NCI-H1417 treated with DMSO at 0.1 percent for 48 hours (cell line): ENCODE data around the gene GRB2.
"Not testable (repeated sequence)": the region's sequence is repeated elsewhere in the genome, so short reads cannot be mapped to it uniquely, and the experiment has no call there.

Source experiments
- DNase-seq: peaks from one replicate; lab custom pipeline; 2025; lab: John Stamatoyannopoulos, UW

Gene GRB2

GRCh38 chr17:75318211-75318610, 87.3 kb downstream of the GRB2 start:
- no peak for DNase-seq

GRCh38 chr17:75317671-75318070, 87.8 kb downstream of the GRB2 start:
- DNase-seq, result no peak

DNA sequence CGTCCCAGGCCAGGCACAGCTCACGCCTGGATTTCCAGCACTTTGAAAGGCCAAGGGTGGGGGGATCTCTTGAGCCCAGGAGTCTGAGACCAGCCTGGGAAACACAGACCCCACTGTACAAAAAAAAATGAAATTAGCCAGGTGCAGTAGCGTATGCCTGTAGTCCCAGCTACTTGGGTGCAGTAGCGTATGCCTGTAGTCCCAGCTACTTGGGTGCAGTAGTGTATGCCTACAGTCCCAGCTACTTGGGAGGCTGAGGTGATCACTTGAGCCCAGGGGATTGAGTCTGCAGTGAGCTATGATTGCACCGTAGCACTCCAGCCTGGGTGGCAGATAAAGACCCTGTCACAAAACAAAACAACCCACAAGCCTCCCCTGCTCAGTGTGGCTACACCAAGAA, 89.2 kb downstream of the GRB2 start:
- DNase-seq, result no peak

DNA sequence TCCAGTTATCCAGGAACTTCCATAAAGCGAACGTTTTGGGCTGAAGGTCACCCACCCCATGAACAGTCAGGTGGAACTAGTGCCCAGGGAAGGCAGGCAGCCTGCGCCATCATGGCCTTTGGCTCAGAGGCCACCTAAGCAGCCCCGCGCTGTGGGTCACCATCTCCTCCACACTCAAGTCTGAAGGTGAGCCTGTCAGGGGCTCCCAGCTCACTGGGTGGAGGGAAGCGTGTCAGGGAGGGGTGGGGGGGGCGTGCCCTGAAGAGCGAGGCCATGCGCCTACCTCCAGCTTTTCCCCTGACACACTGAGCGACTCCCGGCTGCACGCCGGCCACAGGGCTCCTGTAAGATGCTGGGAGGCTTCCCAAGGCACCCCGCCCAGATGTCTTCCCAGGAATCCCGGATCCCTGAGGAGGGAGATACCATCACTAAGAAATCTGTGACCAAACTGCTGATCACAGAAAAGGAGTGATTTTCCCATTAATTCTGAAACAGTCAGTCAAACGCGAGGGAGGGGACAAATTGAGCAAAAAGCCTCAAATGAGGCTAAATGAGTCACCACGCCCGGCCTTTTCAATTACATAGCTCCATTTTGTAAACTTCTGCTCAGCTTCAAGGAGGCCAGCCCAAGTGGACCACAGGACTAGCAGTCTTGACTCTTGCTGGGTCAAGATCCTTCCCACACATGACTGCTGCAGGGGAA, 89.8 kb downstream of the GRB2 start:
- DNase-seq, result no peak

DNA sequence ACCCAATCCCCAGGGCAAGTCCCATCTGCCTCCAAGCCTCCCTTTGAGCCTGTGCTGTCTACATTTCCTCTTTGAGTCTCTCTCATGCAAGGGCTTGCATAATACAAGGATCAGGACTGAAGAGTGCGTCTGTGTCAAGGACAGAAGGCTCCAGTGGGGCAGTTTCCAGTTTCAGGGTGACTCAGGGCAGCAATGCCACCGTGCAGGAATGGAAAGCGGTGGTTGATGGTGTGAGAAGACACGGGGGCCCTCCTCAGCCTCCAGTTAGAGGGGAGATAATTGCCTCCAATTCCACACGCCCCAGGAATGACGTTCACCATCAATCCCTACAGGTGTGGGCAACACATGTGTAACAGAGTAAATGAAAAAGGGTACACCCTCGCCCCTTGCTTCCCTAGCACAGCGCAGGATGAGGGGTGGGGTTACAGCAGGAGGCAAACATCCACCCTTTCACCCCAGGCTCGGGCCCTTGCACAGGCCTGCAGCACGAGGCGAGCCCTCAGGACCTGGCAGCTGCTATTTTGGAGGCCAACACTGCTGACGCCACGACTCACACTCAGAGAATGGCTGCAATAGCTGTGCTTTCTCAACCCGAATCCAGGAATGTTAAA, 91.4 kb downstream of the GRB2 start:
- no peak for DNase-seq

DNA sequence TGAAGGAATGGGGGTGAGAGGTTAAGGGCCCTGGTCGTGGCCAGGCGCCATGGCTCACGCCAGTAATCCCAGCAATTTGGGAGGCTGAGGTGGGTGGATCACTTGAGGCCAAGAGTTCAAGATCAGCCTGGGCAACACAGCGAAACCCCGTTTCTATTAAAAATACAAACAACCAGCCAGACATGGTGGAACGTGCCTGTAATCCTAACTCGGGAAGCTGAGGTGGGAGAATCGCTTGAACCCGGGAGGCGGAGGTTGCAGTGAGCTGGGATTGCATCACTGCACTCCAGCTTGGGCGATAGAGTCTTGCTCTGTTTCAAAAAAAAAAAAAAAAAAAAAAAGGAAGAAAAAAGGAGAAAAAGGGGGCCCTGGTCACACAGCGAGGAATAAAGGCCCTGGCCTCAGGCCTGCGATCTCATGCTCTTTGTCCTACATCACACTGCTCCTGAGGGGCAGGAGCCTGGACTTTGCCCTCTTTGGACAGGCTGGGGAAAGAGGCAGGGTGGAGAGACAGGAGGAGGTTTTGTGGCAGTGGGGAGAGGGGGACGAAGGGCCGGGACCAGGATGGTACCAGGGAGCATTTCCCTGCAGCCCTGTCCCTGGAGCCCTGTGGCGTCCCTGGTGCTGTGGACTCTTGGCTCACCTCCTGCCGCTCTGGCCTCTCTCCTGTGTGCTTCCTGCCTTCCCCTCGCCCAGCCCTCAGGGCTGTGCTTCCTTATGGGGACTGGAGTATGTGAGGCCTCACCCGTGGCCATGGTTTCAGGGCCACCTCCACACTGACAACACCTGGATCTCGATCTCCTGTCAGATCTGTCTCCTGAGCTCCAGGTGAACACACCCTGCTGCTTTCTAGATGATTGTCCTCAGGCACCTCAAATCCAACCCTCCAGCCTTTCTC, 96.5 kb downstream of the GRB2 start:
- DNase-seq, result no peak

DNA sequence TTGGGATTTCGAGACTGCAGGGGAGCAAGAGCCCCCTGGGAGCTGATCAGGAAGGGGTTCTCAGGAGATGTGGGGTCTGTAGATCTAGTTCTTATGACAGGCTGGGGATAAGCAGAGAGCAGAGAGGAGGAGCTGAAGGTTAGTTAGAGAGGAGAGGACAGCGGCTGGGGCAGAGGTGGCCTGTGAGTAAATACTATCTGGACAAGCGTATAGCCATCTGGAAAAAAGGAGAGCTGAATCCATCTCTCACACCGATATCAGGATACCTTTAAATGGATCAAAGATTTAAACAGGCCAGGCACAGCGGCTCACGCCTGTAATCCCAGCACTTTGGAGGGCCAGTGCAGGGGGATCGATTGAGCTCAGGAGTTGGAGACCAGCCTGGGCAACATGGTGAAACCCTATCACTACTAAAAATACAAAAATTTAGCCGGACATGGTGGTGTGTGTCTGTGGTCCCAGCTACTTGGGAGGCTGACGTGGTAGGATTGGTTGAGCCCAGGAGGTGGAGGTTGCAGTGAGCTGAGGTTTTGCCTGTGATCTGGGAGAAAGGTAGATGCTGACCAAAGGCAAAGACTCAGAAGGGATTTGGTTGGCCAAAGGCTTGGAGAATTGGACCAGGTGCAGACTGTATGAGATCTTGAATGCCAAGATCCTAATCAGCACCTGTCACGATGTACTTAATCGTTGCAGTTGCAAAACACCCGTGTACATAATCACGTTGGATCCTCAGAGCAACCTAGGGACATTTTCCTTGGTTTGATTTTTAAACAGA, 97.3 kb downstream of the GRB2 start:
- DNase-seq, result no peak

GRCh38 chr17:75301502-75302206, 103.8 kb downstream of the GRB2 start:
- no peak for DNase-seq

DNA sequence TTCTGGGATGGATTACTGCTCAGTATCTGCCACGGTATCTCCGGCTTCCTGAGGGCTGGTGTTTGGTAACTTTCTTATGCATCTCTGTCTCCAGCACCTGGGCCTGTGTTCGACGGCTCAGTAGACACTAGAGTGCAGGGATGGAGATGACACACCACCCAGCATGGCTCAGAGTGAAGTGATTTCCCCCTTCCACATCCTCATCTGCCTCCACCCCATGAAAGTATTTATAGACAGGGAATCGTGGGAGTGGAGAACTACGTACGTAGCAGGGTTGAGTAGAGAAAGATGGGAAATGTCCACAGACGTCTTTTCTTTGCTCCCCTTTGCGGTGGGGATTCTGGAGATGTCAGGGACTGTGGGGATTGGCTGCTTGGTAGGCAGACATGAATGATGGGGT, 104.4 kb downstream of the GRB2 start:
- no peak for DNase-seq

GRCh38 chr17:75300280-75300679, 105.2 kb downstream of the GRB2 start:
- DNase-seq, result no peak

DNA sequence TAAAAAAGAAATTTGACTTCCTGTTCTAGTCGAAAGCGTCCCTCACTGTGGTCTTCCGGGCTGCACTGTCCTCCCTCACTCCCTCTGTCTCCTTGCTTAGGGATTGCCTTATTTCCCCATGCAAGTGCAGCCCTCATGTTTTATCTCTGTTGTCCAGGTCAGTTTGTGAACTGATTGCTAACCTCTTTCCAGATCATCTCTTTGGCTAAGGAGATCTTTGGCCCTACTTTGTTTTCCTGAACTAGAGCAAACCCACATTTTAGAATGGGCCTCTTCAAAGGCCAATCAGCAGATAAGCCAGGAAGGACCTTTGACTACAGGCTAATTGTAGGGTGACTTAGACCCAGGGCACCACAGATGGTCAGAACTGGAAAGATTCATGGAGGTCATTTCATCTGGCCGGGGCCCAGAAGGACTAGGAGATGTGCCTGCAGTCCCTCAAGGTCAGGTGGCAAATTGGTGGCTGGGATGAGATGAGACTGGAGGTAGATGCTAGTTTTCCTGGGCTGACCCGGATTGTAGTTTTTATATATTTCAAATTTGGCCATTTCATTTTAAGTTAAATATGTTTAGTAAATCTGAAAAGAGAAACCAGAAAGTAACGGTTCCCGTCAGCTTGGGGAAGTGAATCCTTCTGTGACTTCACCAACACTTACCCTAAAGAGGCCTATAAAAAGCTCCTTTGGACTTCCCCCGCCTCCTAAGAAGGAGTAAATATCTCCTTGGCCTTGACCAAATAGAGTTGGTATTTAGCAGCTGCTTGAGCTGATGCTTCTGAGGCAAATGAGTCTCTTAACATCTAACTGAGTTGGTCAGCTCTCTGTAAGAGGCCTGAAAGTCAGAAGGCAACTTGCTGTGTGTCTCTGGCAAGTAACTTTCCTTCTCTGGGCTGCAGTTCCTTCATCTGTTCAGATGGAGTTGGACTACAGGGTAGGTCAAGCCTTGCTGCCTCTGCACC, 110.0 kb downstream of the GRB2 start:
- DNase-seq, result no peak

DNA sequence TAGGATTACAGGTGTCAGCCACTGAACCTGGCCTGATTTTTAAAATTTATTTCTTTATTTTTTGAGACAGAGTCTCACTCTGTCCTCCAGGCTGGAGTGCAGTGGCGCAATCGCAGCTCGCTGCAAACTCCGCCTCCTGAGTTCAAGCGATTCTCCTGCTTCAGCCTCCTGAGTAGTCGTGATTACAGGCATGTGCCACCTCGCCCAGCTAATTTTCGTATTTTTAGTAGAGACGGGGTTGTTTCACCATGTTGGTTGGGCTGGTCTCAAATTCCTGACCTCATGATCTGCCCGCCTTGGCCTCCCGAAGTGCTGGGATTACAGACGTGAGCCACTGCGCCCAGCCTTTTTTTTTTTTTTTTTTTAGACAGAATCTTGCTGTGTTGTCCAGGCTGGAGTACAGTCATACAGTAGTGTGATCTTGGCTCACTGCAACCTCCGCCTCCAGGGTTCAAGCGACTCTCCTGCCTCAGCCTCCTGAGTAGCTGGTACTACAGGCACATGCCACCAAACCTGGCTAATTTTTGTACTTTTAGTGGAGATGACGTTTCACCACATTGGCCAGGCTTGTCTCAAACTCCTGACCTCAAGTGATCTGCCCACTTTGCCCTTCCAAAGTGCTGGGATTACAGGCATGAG, 112.5 kb downstream of the GRB2 start:
- DNase-seq, result not testable (repeated sequence)

- DNase-seq, result no peak
These were observed 115.6 kb downstream of the GRB2 start for GRCh38 chr17:75289832-75290337.

DNA sequence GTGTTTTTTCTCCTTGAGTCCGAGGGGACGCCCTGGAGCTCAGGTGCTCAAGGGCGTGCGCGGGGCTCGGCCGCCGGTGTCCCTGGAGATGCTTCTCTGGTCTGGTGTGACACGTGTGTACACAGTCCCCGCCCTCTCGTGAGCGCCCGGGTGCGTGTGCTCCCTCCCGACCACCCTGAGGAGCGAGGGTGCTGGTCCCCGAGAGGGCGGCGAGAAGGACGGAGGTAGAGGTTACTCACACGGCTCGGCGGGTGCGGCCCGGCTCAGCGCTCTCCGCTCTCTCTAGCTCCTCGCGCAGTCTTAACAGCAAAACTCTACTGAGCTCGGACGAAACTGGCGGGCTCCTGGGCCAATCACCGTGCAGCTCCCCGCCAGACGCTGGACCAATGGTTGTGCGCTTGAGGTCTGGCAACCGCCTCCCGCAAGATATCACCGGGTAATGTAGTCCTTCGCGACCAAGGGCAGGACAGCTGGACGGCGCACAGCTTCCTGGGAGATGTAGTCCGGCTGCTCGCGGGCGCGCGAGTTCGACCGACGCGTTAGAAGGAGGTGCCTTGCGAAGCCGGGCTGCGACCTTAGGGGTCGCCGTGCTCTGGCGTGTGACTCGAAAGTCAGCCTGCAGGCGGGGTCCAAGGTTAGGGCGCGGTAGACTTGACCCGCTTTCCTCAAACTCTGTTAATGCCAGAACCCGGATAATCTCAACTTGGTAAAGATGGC, 116.2 kb downstream of the GRB2 start, which contains the start of gene SLC25A19:
Gene SLC25A19 (minus strand): TSS at position 319 of the 717 bp plus-strand sequence. CDS start 2,669 bp downstream, outside the sequence.
- DNase-seq, result peak; percentile 92

GRCh38 chr17:75288770-75289114, 116.7 kb downstream of the GRB2 start:
- DNase-seq, result no peak

DNA sequence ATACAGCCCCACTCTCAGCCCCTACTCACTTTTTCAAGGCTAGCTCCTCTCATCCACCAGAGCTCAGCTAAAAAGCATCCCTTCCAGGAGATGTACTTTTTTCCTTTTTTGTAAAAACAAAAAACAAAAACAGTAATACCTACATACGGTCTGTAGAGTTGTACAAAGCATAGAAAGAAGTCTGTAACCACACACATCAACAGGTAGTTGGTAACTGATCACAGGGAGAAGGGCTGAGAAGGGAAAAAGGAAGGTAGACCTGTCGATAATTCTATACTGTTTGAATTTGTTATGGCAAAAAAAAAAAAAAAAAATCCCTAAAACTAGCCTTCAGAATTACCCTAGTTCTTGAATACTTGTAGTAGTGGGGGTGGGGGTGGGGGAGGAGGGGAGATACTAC, 117.1 kb downstream of the GRB2 start:
- DNase-seq, result no peak

DNA sequence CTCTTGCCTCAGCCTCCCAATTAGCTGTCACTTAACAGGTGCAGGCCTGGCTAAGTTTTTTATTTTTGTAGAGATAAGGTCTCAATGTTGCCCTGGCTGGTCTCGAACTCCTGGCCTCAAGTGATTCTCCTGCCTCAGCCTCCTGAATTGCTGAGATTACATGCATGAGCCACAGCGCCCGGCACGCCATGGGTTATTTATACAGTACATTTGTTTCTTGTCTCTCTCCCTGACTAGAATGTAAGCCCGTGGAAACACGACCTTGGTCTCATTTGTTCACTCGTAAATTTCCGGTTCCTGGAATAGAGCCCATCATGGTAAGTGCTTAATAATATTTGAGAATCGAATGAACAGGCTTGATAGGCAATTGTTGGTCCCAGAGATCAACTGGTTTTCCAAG, 118.3 kb downstream of the GRB2 start:
- no peak for DNase-seq

GRCh38 chr17:75285123-75285522, 120.4 kb downstream of the GRB2 start:
- DNase-seq, result no peak

DNA sequence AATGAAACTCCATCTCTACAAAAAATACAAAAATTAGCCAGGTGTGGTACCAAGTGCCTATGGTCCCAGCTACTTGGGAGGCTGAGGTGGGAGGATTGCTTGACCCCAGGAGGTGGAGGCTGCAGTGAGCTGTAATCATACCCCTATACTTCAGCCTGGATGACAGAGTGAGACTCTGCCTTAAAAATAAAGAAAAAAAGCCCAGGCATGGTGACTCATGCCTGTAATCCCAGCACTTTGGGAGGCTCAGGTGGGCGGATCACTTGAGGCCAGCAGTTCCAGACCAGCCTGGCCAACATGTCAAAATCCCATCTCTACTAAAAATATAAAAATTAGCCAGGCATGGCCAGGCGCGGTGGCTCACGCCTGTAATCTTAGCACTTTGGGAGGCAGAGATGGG, 125.3 kb downstream of the GRB2 start:
- DNase-seq, result not testable (repeated sequence)
